NCI-H510A (cell line): ENCODE results near the gene VIPR2.
"Not testable (repeated sequence)": the region's sequence is repeated elsewhere in the genome, so short reads cannot be mapped to it uniquely, and the experiment has no call there.

Experiments used
- DNase-seq: peaks from one replicate; lab custom pipeline; 2025; lab: John Stamatoyannopoulos, UW

The VIPR2 gene

GRCh38 chr7:158988302-158988862, 156.3 kb downstream of the VIPR2 start:
- no peak for DNase-seq

- DNase-seq = no peak
These were observed 157.0 kb downstream of the VIPR2 start for GRCh38 chr7:158987691-158988090.

GRCh38 chr7:158985583-158985982, 159.1 kb downstream of the VIPR2 start:
- DNase-seq = no peak

GRCh38 chr7:158984007-158984406, 160.7 kb downstream of the VIPR2 start:
- DNase-seq = not testable (repeated sequence)

- not testable (repeated sequence) for DNase-seq
These were observed 162.6 kb downstream of the VIPR2 start for GRCh38 chr7:158982080-158982479.

GRCh38 chr7:158979635-158980351, 164.9 kb downstream of the VIPR2 start:
- DNase-seq = no peak

- DNase-seq = no peak
These were observed 165.6 kb downstream of the VIPR2 start for GRCh38 chr7:158979023-158979529.
